UCSD-AML1 (cell line): ENCODE measurements around the gene FCAMR.

Experiments
- DNase-seq: peaks from one replicate; lab custom pipeline; 2025; ENCODE audit not compliant: unreplicated experiment; lab: John Stamatoyannopoulos, UW

Gene FCAMR

GRCh38 chr1:206970446-206970845 is at the start of gene FCAMR:
FCAMR (minus strand) TSS chr1:206970460; CDS start chr1:206970125, 335 bp downstream.
- DNase-seq = no peak

GRCh38 chr1:207019661-207020060 is 49.4 kb upstream of the FCAMR start:
- DNase-seq = no peak

GRCh38 chr1:207019161-207019560 is 48.9 kb upstream of the FCAMR start:
- no peak for DNase-seq

GRCh38 chr1:207018707-207019106 is 48.4 kb upstream of the FCAMR start:
- DNase-seq = no peak

- DNase-seq = no peak
Observed at GRCh38 chr1:207017615-207018559, 47.6 kb upstream of the FCAMR start.

- DNase-seq = no peak
Observed at GRCh38 chr1:207015791-207016190, 45.5 kb upstream of the FCAMR start.

- no peak for DNase-seq
Observed at GRCh38 chr1:207014728-207015127, 44.5 kb upstream of the FCAMR start.

- no peak for DNase-seq
Observed at GRCh38 chr1:207013321-207014085, 43.2 kb upstream of the FCAMR start.

GRCh38 chr1:207010726-207011125 is 40.5 kb upstream of the FCAMR start:
- DNase-seq = no peak

GRCh38 chr1:207009945-207010344 is 39.7 kb upstream of the FCAMR start:
- no peak for DNase-seq

GRCh38 chr1:207009182-207009850 is 39.1 kb upstream of the FCAMR start:
- DNase-seq = no peak

- DNase-seq = no peak
Observed at GRCh38 chr1:207007352-207008033, 37.2 kb upstream of the FCAMR start.

GRCh38 chr1:207006914-207007313 is 36.7 kb upstream of the FCAMR start:
- DNase-seq = no peak

GRCh38 chr1:207006083-207006482 is 35.8 kb upstream of the FCAMR start:
- DNase-seq = no peak

- no peak for DNase-seq
Observed at GRCh38 chr1:207004931-207005830, 34.9 kb upstream of the FCAMR start.

- no peak for DNase-seq
Observed at GRCh38 chr1:207003210-207003609, 33.0 kb upstream of the FCAMR start.

- DNase-seq = no peak
Observed at GRCh38 chr1:207002724-207003146, 32.5 kb upstream of the FCAMR start.

GRCh38 chr1:207001492-207002245 is 31.4 kb upstream of the FCAMR start:
- no peak for DNase-seq

GRCh38 chr1:207000651-207001291 is 30.5 kb upstream of the FCAMR start:
- no peak for DNase-seq
